Trophoblast cell (in vitro differentiated cells and primary cell): ENCODE data around the gene THEMIS.
"Not testable (repeated sequence)": the region's sequence is repeated elsewhere in the genome, so short reads cannot be mapped to it uniquely, and the experiment has no call there.

Experiments
- DNase-seq, 2 donors: peaks; one replicate each; pipeline ENCODE4 v3.0.0-alpha.2; 2016
- H2AFZ ChIP-seq: 2 replicates; pipeline ENCODE4 v1.6.1; 2013; ENCODE audit warnings: low read length, moderate library complexity, mild to moderate bottlenecking; ENCODE audit not compliant: insufficient read depth, poor library complexity
- H2AK5ac ChIP-seq: 2 replicates; pipeline ENCODE4 v1.6.1; 2013; ENCODE audit warnings: mild to moderate bottlenecking, low read length
- H2BK120ac ChIP-seq: 2 replicates; pipeline ENCODE4 v1.6.1; 2013; ENCODE audit warnings: low read length, mild to moderate bottlenecking, moderate library complexity; ENCODE audit not compliant: insufficient read depth, poor library complexity
- H2BK12ac ChIP-seq: 2 replicates; pipeline ENCODE4 v1.6.1; 2013; ENCODE audit warnings: mild to moderate bottlenecking, low read length, moderate library complexity
- H2BK5ac ChIP-seq: 2 replicates; pipeline ENCODE4 v1.6.1; 2013; ENCODE audit warnings: low read length, low read depth, moderate library complexity, mild to moderate bottlenecking; ENCODE audit not compliant: poor library complexity
- H3K14ac ChIP-seq: 2 replicates; pipeline ENCODE4 v1.6.1; 2013; ENCODE audit warnings: mild to moderate bottlenecking, low read length
- H3K18ac ChIP-seq: 2 replicates; pipeline ENCODE4 v1.6.1; 2013; ENCODE audit warnings: mild to moderate bottlenecking, low read length
- H3K23ac ChIP-seq: 2 replicates; pipeline ENCODE4 v1.6.1; 2013; ENCODE audit warnings: low read length
- H3K27ac ChIP-seq: 2 replicates; pipeline ENCODE4 v1.5.1; 2013; ENCODE audit warnings: low read depth, mild to moderate bottlenecking, inconsistent platforms, low read length, moderate library complexity
- H3K27me3 ChIP-seq: 2 replicates; pipeline ENCODE4 v1.6.1; 2013; ENCODE audit warnings: inconsistent platforms, mild to moderate bottlenecking, low read length, moderate library complexity; ENCODE audit not compliant: insufficient read depth
- H3K36me3 ChIP-seq, 2 experiments: 1 replicate in 1 of 2; 2 replicates in 1 of 2; pipeline ENCODE4 v1.6.1; 2013; ENCODE audit warnings: low read length in 2 of 2, mild to moderate bottlenecking in 2 of 2, moderate library complexity in 1 of 2; ENCODE audit not compliant: insufficient read depth in 2 of 2, control insufficient read depth in 1 of 2
- H3K4ac ChIP-seq: 2 replicates; pipeline ENCODE4 v1.6.1; 2013; ENCODE audit warnings: low read depth, mild to moderate bottlenecking, low read length, moderate library complexity
- H3K4me1 ChIP-seq, 2 experiments: 1 replicate in 1 of 2; 2 replicates in 1 of 2; pipeline ENCODE4 v1.6.1; 2013; ENCODE audit warnings: low read length in 2 of 2, mild to moderate bottlenecking in 2 of 2, moderate library complexity in 1 of 2; ENCODE audit not compliant: insufficient read depth in 2 of 2, control insufficient read depth in 1 of 2
- H3K4me2 ChIP-seq: 2 replicates; pipeline ENCODE4 v1.6.1; 2013; ENCODE audit warnings: inconsistent platforms, mild to moderate bottlenecking, low read length, moderate library complexity
- H3K4me3 ChIP-seq: 2 replicates; pipeline ENCODE4 v1.5.1; 2013; ENCODE audit warnings: mild to moderate bottlenecking, low read depth, low read length, inconsistent platforms
- H3K79me1 ChIP-seq: one replicate; pipeline ENCODE4 v1.6.1; 2013; ENCODE audit warnings: low read length
- H3K79me2 ChIP-seq: 2 replicates; pipeline ENCODE4 v1.6.1; 2013; ENCODE audit warnings: low read length, mild to moderate bottlenecking; ENCODE audit not compliant: control insufficient read depth, insufficient read depth, poor library complexity
- H3K9ac ChIP-seq: 2 replicates; pipeline ENCODE4 v1.6.1; 2013; ENCODE audit warnings: mild to moderate bottlenecking, low read length
- H3K9me3 ChIP-seq: 2 replicates; pipeline ENCODE4 v1.6.1; 2013; ENCODE audit warnings: low read depth, mild to moderate bottlenecking, control low read depth, inconsistent platforms, low read length; ENCODE audit not compliant: insufficient read depth
- H4K12ac ChIP-seq: 2 replicates; pipeline ENCODE4 v1.6.1; 2013; ENCODE audit warnings: low read depth, mild to moderate bottlenecking, low read length, moderate library complexity
- H4K8ac ChIP-seq: 2 replicates; pipeline ENCODE4 v1.6.1; 2013; ENCODE audit warnings: low read depth, mild to moderate bottlenecking, low read length, moderate library complexity
- H4K91ac ChIP-seq: one replicate; pipeline ENCODE4 v1.6.1; 2013; ENCODE audit warnings: low read depth, mild to moderate bottlenecking, low read length, moderate library complexity
- WGBS: extraction: QIAGEN DNeasy Blood & Tissue Kit; methylation state at CpG from one replicate; pipeline ENCODE4 v1.1.7; 2013; ENCODE audit warnings: missing lambda C conversion rate; ENCODE audit not compliant: insufficient read length, insufficient coverage; ENCODE audit errors: extremely low coverage; 5-methylcytosine and 5-hydroxymethylcytosine counted together

THEMIS gene

GRCh38 chr6:127932708-127933107 lies 31.9 kb upstream of the THEMIS start:
- Histone ChIP-seq H3K79me1 (no peaks in the 10 kb centered on the region), H3K4me2 (no peak overlapping the region), H3K79me2 (no peaks in the 10 kb centered on the region), H3K14ac (no peak overlapping the region), H2BK5ac (no peak overlapping the region), H3K4ac (no peak overlapping the region), H3K4me1 (no peaks in the 10 kb centered on the region), H2AFZ (no peak overlapping the region), H2AK5ac (no peak overlapping the region), H2BK12ac (no peak overlapping the region), H3K9ac (no peak overlapping the region), H4K12ac (no peak overlapping the region), H3K23ac (no peak overlapping the region), H3K27me3 (no peaks in the 10 kb centered on the region), H3K18ac (no peak overlapping the region), H4K8ac (no peak overlapping the region), H3K27ac (no peak overlapping the region), H3K9me3 (peaks cover 4% of the 10 kb centered on the region), H3K4me3 (no peak overlapping the region), H4K91ac (no peak overlapping the region), H2BK120ac (no peak overlapping the region), H3K36me3 (no peaks in the 10 kb centered on the region)
- no CpG with 5 or more reads among the region's 5 CpGs for WGBS
- no peak for DNase-seq

- H3K9ac ChIP-seq, H3K4me1 ChIP-seq, H3K14ac ChIP-seq, H4K12ac ChIP-seq, H2BK12ac ChIP-seq, H3K4me3 ChIP-seq, H2AK5ac ChIP-seq, H2BK120ac ChIP-seq, H3K79me1 ChIP-seq, H4K91ac ChIP-seq, H3K79me2 ChIP-seq, H3K27ac ChIP-seq, H3K18ac ChIP-seq, H3K4ac ChIP-seq, H3K27me3 ChIP-seq, H3K4me2 ChIP-seq, H2AFZ ChIP-seq, H2BK5ac ChIP-seq, H4K8ac ChIP-seq, DNase-seq, H3K23ac ChIP-seq, H3K9me3 ChIP-seq, H3K36me3 ChIP-seq: not testable (repeated sequence)
- no CpG with 5 or more reads among the region's 10 CpGs for WGBS
Observed at GRCh38 chr6:127926441-127926840, 25.6 kb upstream of the THEMIS start.

- Histone ChIP-seq H2BK12ac (no peak overlapping the region), H2AFZ (no peak overlapping the region), H3K18ac (no peak overlapping the region), H3K27ac (no peak overlapping the region), H3K23ac (no peak overlapping the region), H3K79me1 (no peaks in the 10 kb centered on the region), H3K9ac (no peak overlapping the region), H3K4ac (no peak overlapping the region), H4K91ac (no peak overlapping the region), H3K4me1 (no peaks in the 10 kb centered on the region), H3K14ac (no peak overlapping the region), H2AK5ac (no peak overlapping the region), H3K9me3 (no peaks in the 10 kb centered on the region), H2BK5ac (no peak overlapping the region), H3K36me3 (no peaks in the 10 kb centered on the region), H4K12ac (no peak overlapping the region), H2BK120ac (no peak overlapping the region), H3K4me3 (no peak overlapping the region), H4K8ac (no peak overlapping the region), H3K27me3 (no peaks in the 10 kb centered on the region), H3K4me2 (no peak overlapping the region), H3K79me2 (no peaks in the 10 kb centered on the region)
- no peak for DNase-seq
- WGBS: no CpG with 5 or more reads among the region's 2 CpGs
Observed at GRCh38 chr6:127924440-127924839, 23.6 kb upstream of the THEMIS start.

- no peak overlapping the region for H3K4me2 ChIP-seq
- no peak overlapping the region for H4K91ac ChIP-seq
- H3K4ac ChIP-seq: no peak overlapping the region
- no peak overlapping the region for H3K14ac ChIP-seq
- H3K9me3 ChIP-seq: no peaks in the 10 kb centered on the region
- no peak overlapping the region for H3K27ac ChIP-seq
- H3K18ac ChIP-seq: no peak overlapping the region
- H3K79me2 ChIP-seq: no peaks in the 10 kb centered on the region
- no peak overlapping the region for H3K9ac ChIP-seq
- no peaks in the 10 kb centered on the region for H3K27me3 ChIP-seq
- no peak overlapping the region for H2AK5ac ChIP-seq
- no peaks in the 10 kb centered on the region for H3K79me1 ChIP-seq
- no peak overlapping the region for H2BK120ac ChIP-seq
- H3K4me1 ChIP-seq: no peaks in the 10 kb centered on the region
- H2BK12ac ChIP-seq: no peak overlapping the region
- H4K8ac ChIP-seq: no peak overlapping the region
- H2BK5ac ChIP-seq: no peak overlapping the region
- no peak for DNase-seq
- H2AFZ ChIP-seq: no peak overlapping the region
- no peak overlapping the region for H4K12ac ChIP-seq
- no peak overlapping the region for H3K4me3 ChIP-seq
- H3K36me3 ChIP-seq: no peaks in the 10 kb centered on the region
- H3K23ac ChIP-seq: no peak overlapping the region
Observed at GRCh38 chr6:127924031-127924430, 23.2 kb upstream of the THEMIS start.

GRCh38 chr6:127923135-127923534 lies 22.3 kb upstream of the THEMIS start:
- no peak overlapping the region for H2AK5ac ChIP-seq
- no peak overlapping the region for H4K91ac ChIP-seq
- no peak overlapping the region for H2BK12ac ChIP-seq
- H4K8ac ChIP-seq: no peak overlapping the region
- H3K4me3 ChIP-seq: no peak overlapping the region
- no peaks in the 10 kb centered on the region for H3K4me1 ChIP-seq
- no peaks in the 10 kb centered on the region for H3K36me3 ChIP-seq
- no peak overlapping the region for H3K4ac ChIP-seq
- no peaks in the 10 kb centered on the region for H3K79me2 ChIP-seq
- H2AFZ ChIP-seq: no peak overlapping the region
- no peak overlapping the region for H3K27ac ChIP-seq
- H4K12ac ChIP-seq: no peak overlapping the region
- no peak overlapping the region for H2BK120ac ChIP-seq
- no peaks in the 10 kb centered on the region for H3K9me3 ChIP-seq
- H3K27me3 ChIP-seq: no peaks in the 10 kb centered on the region
- H3K79me1 ChIP-seq: no peaks in the 10 kb centered on the region
- no peak overlapping the region for H3K14ac ChIP-seq
- H3K18ac ChIP-seq: no peak overlapping the region
- no peak overlapping the region for H3K23ac ChIP-seq
- H3K9ac ChIP-seq: no peak overlapping the region
- no CpG with 5 or more reads among the region's 2 CpGs for WGBS
- no peak overlapping the region for H2BK5ac ChIP-seq
- H3K4me2 ChIP-seq: no peak overlapping the region
- DNase-seq: no peak
